Measurements from ENCODE around the gene CLUH. TPM values are rescaled to one million over a fixed set of nuclear protein-coding genes. Genes with fewer than 3 reads are reported as not detected.

Gene CLUH
- total RNA-seq, 1 donor from 2014 or later = 6.8 TPM

DNA sequence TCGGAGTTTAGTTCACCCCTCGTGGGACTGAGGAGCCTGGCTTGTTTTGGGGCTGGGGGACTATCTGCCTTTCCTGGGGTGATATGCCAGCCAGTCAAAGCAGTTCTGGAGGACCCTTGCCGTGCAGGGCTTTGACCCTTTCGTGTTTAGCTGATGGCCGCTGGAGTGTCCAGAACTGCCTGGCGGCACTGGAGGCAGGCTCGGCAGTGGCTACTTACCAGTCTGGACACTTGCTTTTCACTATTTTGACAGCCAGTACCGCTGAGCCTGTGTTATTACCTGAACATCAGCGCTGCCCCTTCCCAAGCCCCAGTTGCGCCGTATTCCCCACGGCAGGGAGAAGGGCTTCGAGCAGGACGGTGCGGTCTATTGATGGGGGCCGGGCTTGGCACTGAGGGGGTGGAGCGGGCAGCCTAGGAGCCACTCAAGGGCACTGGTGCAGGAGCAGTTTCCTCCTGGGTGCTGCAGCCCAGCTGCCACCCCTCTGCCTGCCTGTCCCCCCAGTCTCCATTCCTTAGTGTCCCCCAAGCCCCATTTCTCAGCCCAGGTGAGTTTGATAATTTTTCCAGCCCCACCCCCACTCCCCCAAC is 19.3 kb upstream of the CLUH start:
- H3K9ac ChIP-seq = no peak overlapping the region
- no peak for TF ChIP-seq EZH2phosphoT487 (IDR thresholded peaks at IDR 0.05)
- TF ChIP-seq, protein P1, sequence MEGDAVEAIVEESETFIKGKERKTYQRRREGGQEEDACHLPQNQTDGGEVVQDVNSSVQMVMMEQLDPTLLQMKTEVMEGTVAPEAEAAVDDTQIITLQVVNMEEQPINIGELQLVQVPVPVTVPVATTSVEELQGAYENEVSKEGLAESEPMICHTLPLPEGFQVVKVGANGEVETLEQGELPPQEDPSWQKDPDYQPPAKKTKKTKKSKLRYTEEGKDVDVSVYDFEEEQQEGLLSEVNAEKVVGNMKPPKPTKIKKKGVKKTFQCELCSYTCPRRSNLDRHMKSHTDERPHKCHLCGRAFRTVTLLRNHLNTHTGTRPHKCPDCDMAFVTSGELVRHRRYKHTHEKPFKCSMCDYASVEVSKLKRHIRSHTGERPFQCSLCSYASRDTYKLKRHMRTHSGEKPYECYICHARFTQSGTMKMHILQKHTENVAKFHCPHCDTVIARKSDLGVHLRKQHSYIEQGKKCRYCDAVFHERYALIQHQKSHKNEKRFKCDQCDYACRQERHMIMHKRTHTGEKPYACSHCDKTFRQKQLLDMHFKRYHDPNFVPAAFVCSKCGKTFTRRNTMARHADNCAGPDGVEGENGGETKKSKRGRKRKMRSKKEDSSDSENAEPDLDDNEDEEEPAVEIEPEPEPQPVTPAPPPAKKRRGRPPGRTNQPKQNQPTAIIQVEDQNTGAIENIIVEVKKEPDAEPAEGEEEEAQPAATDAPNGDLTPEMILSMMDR (IDR thresholded peaks at IDR 0.05) = no peak
- TF ChIP-seq EZH2 (IDR thresholded peaks at IDR 0.05) = no peak
- no peak overlapping the region for H2AFZ ChIP-seq (replicated peaks)
- peaks cover under 1% of the 10 kb centered on the region for H3K27me3 ChIP-seq
- H3K79me2 ChIP-seq (ENCODE audit: low read depth) = no peaks in the 10 kb centered on the region
- no peak overlapping the region for H3K27ac Mint-ChIP-seq
- H3K4me1 Mint-ChIP-seq = peaks cover 2% of the 10 kb centered on the region
- no peak overlapping the region for H3K4me3 Mint-ChIP-seq
- no peaks in the 10 kb centered on the region for H3F3A ChIP-seq (ENCODE audit: low read depth)
- no peaks in the 10 kb centered on the region for H3K4me1 ChIP-seq
- H3K4me3 ChIP-seq = no peak overlapping the region
- no peak overlapping the region for H3K4me2 ChIP-seq
- no peaks in the 10 kb centered on the region for H3K9me3 ChIP-seq (ENCODE audit: low read depth)
- no peak for DNase-seq (ENCODE audit: low spot score)
- no peaks in the 10 kb centered on the region for H3K9me3 Mint-ChIP-seq
- no peak overlapping the region for H3K27ac ChIP-seq
- H3K27me3 Mint-ChIP-seq (ENCODE audit: insufficient read depth, low read depth) = peaks cover 14% of the 10 kb centered on the region
- H4K20me1 ChIP-seq (ENCODE audit: low read depth) = no peaks in the 10 kb centered on the region
- H3K36me3 ChIP-seq = no peaks in the 10 kb centered on the region
- no peaks in the 10 kb centered on the region for H3K36me3 Mint-ChIP-seq

DNA sequence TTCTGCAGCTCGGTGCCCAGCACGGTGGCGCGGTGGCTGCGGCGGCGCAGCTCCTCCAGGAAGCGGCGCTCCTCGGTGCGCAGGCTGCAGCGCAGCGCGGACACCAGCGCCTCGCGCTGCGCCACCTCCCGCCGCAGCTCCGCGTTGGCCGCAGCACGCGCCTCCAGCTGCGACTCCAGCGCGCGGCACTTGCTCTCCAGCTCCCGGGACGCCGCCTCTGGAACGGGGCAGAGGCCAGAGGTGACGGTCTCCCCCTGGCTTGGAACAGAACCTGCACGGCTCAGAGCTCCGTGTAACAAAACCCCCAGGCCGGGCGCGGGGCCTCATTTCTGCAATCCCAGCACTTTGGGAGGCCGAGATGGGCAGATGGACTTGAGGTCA is 13.2 kb upstream of the CLUH start:
- no peak overlapping the region for H2AFZ ChIP-seq (replicated peaks)
- H3K4me2 ChIP-seq = peak overlapping the region; percentile 74
- H3K27me3 ChIP-seq = peaks cover 29% of the 10 kb centered on the region
- TF ChIP-seq, protein P1 (IDR thresholded peaks at IDR 0.05) = peak; percentile 34
- peak; percentile 44 for TF ChIP-seq EZH2 (IDR thresholded peaks at IDR 0.05)
- no peak for TF ChIP-seq EZH2phosphoT487 (IDR thresholded peaks at IDR 0.05)
- H4K20me1 ChIP-seq (ENCODE audit: low read depth) = peaks cover 5% of the 10 kb centered on the region
- no peak overlapping the region for H3K27ac ChIP-seq
- Mint-ChIP-seq H3K4me3 (no peak overlapping the region), H3K9me3 (no peaks in the 10 kb centered on the region), H3K4me1 (no peaks in the 10 kb centered on the region), H3K36me3 (no peaks in the 10 kb centered on the region), H3K27me3 (ENCODE audit: insufficient read depth, low read depth) (peaks cover 31% of the 10 kb centered on the region), H3K27ac (no peak overlapping the region)
- no peak overlapping the region for H3K9ac ChIP-seq
- DNase-seq (ENCODE audit: low spot score) = peak; percentile 91
- no peaks in the 10 kb centered on the region for H3K36me3 ChIP-seq
- H3F3A ChIP-seq (ENCODE audit: low read depth) = peaks cover 32% of the 10 kb centered on the region
- H3K9me3 ChIP-seq (ENCODE audit: low read depth) = no peaks in the 10 kb centered on the region
- peaks cover 3% of the 10 kb centered on the region for H3K4me1 ChIP-seq
- no peaks in the 10 kb centered on the region for H3K79me2 ChIP-seq (ENCODE audit: low read depth)
- peak overlapping the region; percentile 29 for H3K4me3 ChIP-seq

DNA sequence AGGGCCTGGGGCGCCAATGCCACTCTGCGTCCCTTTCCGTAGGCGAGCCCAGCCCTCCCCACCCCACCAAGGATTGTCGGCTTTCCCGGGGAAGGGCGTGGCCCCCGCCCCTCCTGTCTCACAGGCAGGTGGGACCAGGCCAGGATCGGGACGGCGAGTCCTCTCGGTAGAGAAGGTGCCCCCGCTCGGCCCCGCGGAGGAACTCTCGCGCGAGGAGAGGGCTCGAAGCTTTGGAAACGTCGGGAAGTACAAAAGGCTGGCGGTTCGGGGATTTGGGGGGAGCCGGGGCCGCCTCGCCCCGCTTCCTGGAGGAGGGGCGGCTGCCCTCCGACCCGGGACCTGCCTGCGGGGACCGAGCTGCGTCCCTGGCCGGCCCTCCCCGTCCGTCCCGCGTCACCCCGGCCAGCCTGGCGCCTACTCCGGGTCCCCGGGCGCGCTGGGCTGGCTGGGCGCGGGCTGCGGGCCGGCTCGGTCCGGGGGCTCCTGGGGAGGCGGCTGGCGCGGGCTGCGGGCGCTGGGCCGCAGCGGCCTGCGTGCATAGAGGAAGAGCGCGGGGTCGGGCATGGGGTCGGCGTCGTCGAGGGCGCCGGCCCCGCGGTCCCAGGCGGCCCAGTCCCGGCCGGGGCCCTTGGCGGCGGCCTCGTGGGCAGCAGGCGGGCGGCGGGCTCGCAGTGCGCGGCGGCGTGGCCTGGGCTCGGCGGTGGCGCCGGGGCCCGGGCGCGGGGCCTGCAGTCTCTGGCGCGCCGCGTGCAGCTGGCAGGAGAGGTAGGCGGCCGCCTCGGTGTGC is 12.6 kb upstream of the CLUH start:
- Mint-ChIP-seq H3K4me3 (no peak overlapping the region), H3K36me3 (no peaks in the 10 kb centered on the region), H3K27me3 (ENCODE audit: insufficient read depth, low read depth) (peaks cover 31% of the 10 kb centered on the region), H3K4me1 (no peaks in the 10 kb centered on the region), H3K9me3 (no peaks in the 10 kb centered on the region), H3K27ac (no peak overlapping the region)
- H3K27me3 ChIP-seq = peaks cover 29% of the 10 kb centered on the region
- H3K9me3 ChIP-seq (ENCODE audit: low read depth) = no peaks in the 10 kb centered on the region
- H3F3A ChIP-seq (ENCODE audit: low read depth) = peaks cover 35% of the 10 kb centered on the region
- H3K4me2 ChIP-seq = peak overlapping the region; percentile 74
- H3K36me3 ChIP-seq = no peaks in the 10 kb centered on the region
- H3K27ac ChIP-seq = no peak overlapping the region
- peak overlapping the region; percentile 37 for H3K4me3 ChIP-seq
- H2AFZ ChIP-seq (replicated peaks) = no peak overlapping the region
- H3K4me1 ChIP-seq = peaks cover 7% of the 10 kb centered on the region
- peak; percentile 78 for DNase-seq (ENCODE audit: low spot score)
- no peak for TF ChIP-seq EZH2phosphoT487 (IDR thresholded peaks at IDR 0.05)
- TF ChIP-seq EZH2 (IDR thresholded peaks at IDR 0.05) = no peak
- TF ChIP-seq, protein P1 (IDR thresholded peaks at IDR 0.05) = no peak
- H3K79me2 ChIP-seq (ENCODE audit: low read depth) = no peaks in the 10 kb centered on the region
- no peak overlapping the region for H3K9ac ChIP-seq
- H4K20me1 ChIP-seq (ENCODE audit: low read depth) = peaks cover 5% of the 10 kb centered on the region

Measured in neural progenitor cell (in vitro differentiated cells).